Gastrocnemius medialis (tissue), 4 donors: ENCODE results near the gene SLC6A6. TPM values are rescaled to one million over a fixed set of nuclear protein-coding genes. Genes with fewer than 3 reads are reported as not detected.

Experiments
- ATAC-seq, 2 donors: fragments of 150-250 bp; one replicate each; pipeline ENCODE4 v1.9.1; 2016
- DNase-seq, 2 donors: peaks; one replicate each; pipeline ENCODE4 v3.0.0-alpha.2; 2019
- H3K27ac ChIP-seq, 4 donors: fragments of 200-600 bp; sonication (generic); 1 replicate in 1 of 4; 2 replicates in 3 of 4; pipeline ENCODE4 v1.5.1; 2016 to 2018; ENCODE audit warnings: mild to moderate bottlenecking in 2 of 4, moderate library complexity in 1 of 4
- H3K27me3 ChIP-seq, 3 donors: fragments of 200-600 bp; sonication (generic) in 2 of 3; 1 replicate in 1 of 3; 2 replicates in 2 of 3; pipeline versions ENCODE4 v1.5.1 to v1.6.0; 2016 to 2019; ENCODE audit warnings: mild to moderate bottlenecking in 1 of 3, moderate library complexity in 1 of 3
- H3K36me3 ChIP-seq, 2 donors: fragments of 200-600 bp; sonication (generic) in 1 of 2; one replicate each; pipeline ENCODE4 v1.5.1; 2017 to 2018
- H3K4me1 ChIP-seq, 2 donors: fragments of 200-600 bp; sonication (generic) in 1 of 2; one replicate each; pipeline ENCODE4 v1.5.1; 2016 to 2017; ENCODE audit warnings: mild to moderate bottlenecking in 2 of 2
- H3K4me3 ChIP-seq, 4 donors: fragments of 200-600 bp; sonication (generic) in 3 of 4; 1 replicate in 1 of 4; 2 replicates in 3 of 4; pipeline ENCODE4 v1.5.1; 2016 to 2019; ENCODE audit warnings: mild to moderate bottlenecking in 2 of 4
- H3K9me3 ChIP-seq, 3 donors: fragments of 200-600 bp; sonication (generic) in 2 of 3; 1 replicate in 1 of 3; 2 replicates in 2 of 3; pipeline ENCODE4 v1.5.1; 2016 to 2019
- POLR2A ChIP-seq, 2 donors: fragments of 450-650 bp; IDR thresholded peaks; one replicate each; pipeline ENCODE4 v1.6.1; 2017; ENCODE audit warnings: antibody characterized with exemption in 2 of 2, mild to moderate bottlenecking in 2 of 2, moderate library complexity in 2 of 2
- in situ Hi-C, 4 donors: fragments of 200-750 bp; cut with MboI; loops; one replicate each; pipeline versions ENCODE4 v1.15.0 to v1.8.0; 2017; ENCODE audit warnings: low sequenced_read_pairs in 4 of 4
- intact Hi-C: fragments of 100-400 bp; cut with DNase I; formaldehyde crosslinking; loops from one replicate; pipeline ENCODE4 v1.15.1; 2023; ENCODE audit warnings: low total_unique reads
- total RNA-seq, 4 donors: library from RNA; depleted of rRNA; stranded (reverse); fragments of >200 nt; gene quantifications; one replicate each; pipeline versions ENCODE4 v1.1.0 to v1.2.3, GENCODE V29; 2016
- TF ChIP-seq, protein P1 (sequence below), 5 experiments: fragments of 450-650 bp in 3 of 5; fragments of 200-600 bp in 2 of 5; sonication (generic) in 2 of 5; IDR thresholded peaks in 4 of 5; conservative IDR thresholded peaks in 1 of 5; 1 replicate in 4 of 5; 2 replicates in 1 of 5; pipeline ENCODE4 v1.5.1; 2016 to 2019; ENCODE audit warnings: antibody characterized with exemption in 5 of 5, mild to moderate bottlenecking in 3 of 5, moderate library complexity in 3 of 5

The SLC6A6 gene
- total RNA-seq, 4 donors from 2014 or later, result 42.1 to 119 (median 88.7) TPM

DNA sequence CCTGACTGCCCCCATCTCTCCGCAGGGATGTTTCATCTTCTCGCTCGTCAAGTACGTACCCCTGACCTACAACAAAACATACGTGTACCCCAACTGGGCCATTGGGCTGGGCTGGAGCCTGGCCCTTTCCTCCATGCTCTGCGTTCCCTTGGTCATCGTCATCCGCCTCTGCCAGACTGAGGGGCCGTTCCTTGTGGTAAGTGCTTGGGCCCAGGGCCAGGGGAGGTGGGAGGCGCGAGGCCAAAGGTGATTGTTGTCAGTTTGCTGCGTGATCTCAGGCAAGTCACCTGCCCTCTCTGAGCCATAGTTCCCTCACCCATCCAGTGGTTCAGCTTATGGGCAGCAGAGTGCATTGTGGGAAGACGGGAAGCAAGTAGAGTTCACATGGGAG lies 79.2 kb downstream of the SLC6A6 start:
- Histone ChIP-seq H3K36me3 (peaks cover 0 to 97% of the 10 kb centered on the region in 2 donors), H3K27me3 (no peaks in the 10 kb centered on the region), H3K4me3 (no peak overlapping the region), H3K9me3 (no peaks in the 10 kb centered on the region), H3K4me1 (peaks cover 0 to 4% of the 10 kb centered on the region in 2 donors), H3K27ac (no peak overlapping the region)
- intact Hi-C loops, result no loop called here
- in situ Hi-C loops, result loop anchor here in 1 of 4 donors (25.0 kb wide), 1 partner anchor 594 kb away; the partner anchor contains the start of gene WNT7A
- no peak for DNase-seq
- no peak for TF ChIP-seq POLR2A (IDR thresholded peaks at IDR 0.05)
- TF ChIP-seq, protein P1, sequence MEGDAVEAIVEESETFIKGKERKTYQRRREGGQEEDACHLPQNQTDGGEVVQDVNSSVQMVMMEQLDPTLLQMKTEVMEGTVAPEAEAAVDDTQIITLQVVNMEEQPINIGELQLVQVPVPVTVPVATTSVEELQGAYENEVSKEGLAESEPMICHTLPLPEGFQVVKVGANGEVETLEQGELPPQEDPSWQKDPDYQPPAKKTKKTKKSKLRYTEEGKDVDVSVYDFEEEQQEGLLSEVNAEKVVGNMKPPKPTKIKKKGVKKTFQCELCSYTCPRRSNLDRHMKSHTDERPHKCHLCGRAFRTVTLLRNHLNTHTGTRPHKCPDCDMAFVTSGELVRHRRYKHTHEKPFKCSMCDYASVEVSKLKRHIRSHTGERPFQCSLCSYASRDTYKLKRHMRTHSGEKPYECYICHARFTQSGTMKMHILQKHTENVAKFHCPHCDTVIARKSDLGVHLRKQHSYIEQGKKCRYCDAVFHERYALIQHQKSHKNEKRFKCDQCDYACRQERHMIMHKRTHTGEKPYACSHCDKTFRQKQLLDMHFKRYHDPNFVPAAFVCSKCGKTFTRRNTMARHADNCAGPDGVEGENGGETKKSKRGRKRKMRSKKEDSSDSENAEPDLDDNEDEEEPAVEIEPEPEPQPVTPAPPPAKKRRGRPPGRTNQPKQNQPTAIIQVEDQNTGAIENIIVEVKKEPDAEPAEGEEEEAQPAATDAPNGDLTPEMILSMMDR (IDR thresholded peaks at IDR 0.05 in 4 of 5, conservative IDR thresholded peaks at IDR 0.05 in 1 of 5), result no peak
- ATAC-seq, result no peak

DNA sequence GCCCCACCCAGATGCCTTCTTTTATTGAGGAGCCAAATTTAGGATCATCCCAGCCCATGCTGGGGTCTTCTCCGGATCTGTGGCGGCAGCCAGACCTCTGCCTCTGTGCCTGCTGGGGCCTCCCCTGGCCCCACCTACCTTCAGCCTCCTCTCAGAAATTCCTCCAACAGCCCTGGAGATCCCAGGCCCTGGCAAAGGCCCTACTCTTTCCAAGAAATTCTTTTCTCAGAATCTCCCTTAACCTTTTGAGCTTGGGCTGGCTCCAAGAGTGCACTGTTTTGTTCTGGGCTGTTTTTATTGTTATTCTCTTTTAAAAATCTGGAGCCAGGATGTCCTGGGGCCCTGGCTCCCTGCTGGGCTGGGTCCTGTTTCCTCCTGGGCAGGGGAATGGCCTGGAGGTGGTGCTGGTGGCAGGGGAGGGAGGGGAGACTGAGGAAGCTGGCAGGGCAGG lies 79.9 kb downstream of the SLC6A6 start:
- in situ Hi-C loops (loop anchor here in 1 of 4 donors (25.0 kb wide), 1 partner anchor 595 kb away; the partner anchor contains the start of gene WNT7A), intact Hi-C loops (no loop called here)
- DNase-seq, result no peak
- Histone ChIP-seq H3K4me3 (no peak overlapping the region), H3K27me3 (no peaks in the 10 kb centered on the region), H3K36me3 (peaks cover 0 to 97% of the 10 kb centered on the region in 2 donors), H3K27ac (peak overlapping the region in 2 of 4 donors; percentile 13 to 14), H3K9me3 (no peaks in the 10 kb centered on the region), H3K4me1 (peaks cover 0 to 4% of the 10 kb centered on the region in 2 donors)
- peak; percentile 39 to 47 for ATAC-seq
- TF ChIP-seq, protein P1 (IDR thresholded peaks at IDR 0.05 in 4 of 5, conservative IDR thresholded peaks at IDR 0.05 in 1 of 5), result no peak
- no peak for TF ChIP-seq POLR2A (IDR thresholded peaks at IDR 0.05)

DNA sequence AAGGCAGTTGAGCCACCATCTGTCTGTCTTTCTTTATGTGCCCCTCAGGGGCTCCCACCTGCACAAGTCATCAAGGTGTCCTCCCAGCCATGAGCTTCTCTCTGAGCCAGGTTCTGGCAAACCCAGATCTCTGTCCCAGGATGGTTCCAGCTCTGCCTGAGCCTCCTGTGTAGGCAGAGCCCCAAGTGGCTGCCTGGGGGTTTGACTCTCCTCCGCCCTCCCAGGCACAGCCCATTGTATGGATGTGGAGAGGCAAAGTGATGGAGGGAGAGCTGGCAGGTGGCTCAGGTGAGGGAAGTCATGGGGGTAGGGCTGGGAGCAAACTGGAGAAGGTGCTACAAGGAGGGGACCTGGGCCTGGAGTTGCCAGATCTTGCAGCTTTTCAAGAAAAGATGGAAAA lies 80.9 kb downstream of the SLC6A6 start:
- in situ Hi-C loops (loop anchor here in 1 of 4 donors (25.0 kb wide), 1 partner anchor 596 kb away; the partner anchor contains the start of gene WNT7A), intact Hi-C loops (no loop called here)
- H3K4me3 ChIP-seq, result no peak overlapping the region
- no peaks in the 10 kb centered on the region for H3K9me3 ChIP-seq
- no peaks in the 10 kb centered on the region for H3K27me3 ChIP-seq
- H3K36me3 ChIP-seq, result peaks cover 0 to 91% of the 10 kb centered on the region in 2 donors
- no peak for DNase-seq
- no peak for ATAC-seq
- H3K27ac ChIP-seq, result no peak overlapping the region
- TF ChIP-seq, protein P1 (IDR thresholded peaks at IDR 0.05 in 4 of 5, conservative IDR thresholded peaks at IDR 0.05 in 1 of 5), result no peak
- TF ChIP-seq POLR2A (IDR thresholded peaks at IDR 0.05), result no peak
- H3K4me1 ChIP-seq, result peaks cover 0 to 4% of the 10 kb centered on the region in 2 donors

DNA sequence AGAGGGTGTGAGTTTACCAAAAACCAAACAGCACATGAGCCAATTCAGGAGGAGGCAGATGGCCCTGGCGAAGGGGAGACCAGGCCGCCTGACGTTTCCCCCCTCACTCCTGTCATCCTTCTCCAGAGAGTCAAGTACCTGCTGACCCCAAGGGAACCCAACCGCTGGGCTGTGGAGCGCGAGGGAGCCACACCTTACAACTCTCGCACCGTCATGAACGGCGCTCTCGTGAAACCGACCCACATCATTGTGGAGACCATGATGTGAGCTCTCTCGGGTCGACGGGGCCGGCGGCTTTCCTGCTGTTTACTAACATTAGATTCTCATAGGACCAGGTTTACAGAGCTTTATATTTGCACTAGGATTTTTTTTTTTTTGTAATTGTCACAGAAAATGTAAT lies 82.3 kb downstream of the SLC6A6 start:
- Histone ChIP-seq H3K36me3 (peaks cover 0 to 77% of the 10 kb centered on the region in 2 donors), H3K9me3 (no peaks in the 10 kb centered on the region), H3K4me3 (no peak overlapping the region), H3K27me3 (no peaks in the 10 kb centered on the region), H3K4me1 (peaks cover 3 to 4% of the 10 kb centered on the region in 2 donors), H3K27ac (no peak overlapping the region)
- TF ChIP-seq, protein P1 (IDR thresholded peaks at IDR 0.05 in 4 of 5, conservative IDR thresholded peaks at IDR 0.05 in 1 of 5), result no peak
- TF ChIP-seq POLR2A (IDR thresholded peaks at IDR 0.05), result no peak
- DNase-seq, result no peak
- ATAC-seq, result no peak
- intact Hi-C loops (no loop called here), in situ Hi-C loops (loop anchor here in 1 of 4 donors (25.0 kb wide), 1 partner anchor 597 kb away; the partner anchor contains the start of gene WNT7A)
